Measurements from ENCODE around the gene AP1M2. TPM values are rescaled to one million over a fixed set of nuclear protein-coding genes. Genes with fewer than 3 reads are reported as not detected.

AP1M2 gene
- total RNA-seq = 100 to 1,000 TPM in 2 of 3 donors, 10 to 100 TPM in 1; 42.6 to 140 (median 131) TPM
- long read RNA-seq, donor 1, transcript AP1M2-207 (12 exons, 1,757 nt) = minor isoform, 19 of 96 reads
- long read RNA-seq, donor 1, transcript AP1M2-201 (12 exons, 1,749 nt) = major isoform, 59 of 96 reads
- long read RNA-seq, donor 1, partial matches to known transcripts = 6 of 96 reads
- long read RNA-seq, donor 1, other reads (novel, unspliced or antisense) = 11 of 96 reads
- long read RNA-seq, donor 2, transcript AP1M2-207 (12 exons, 1,757 nt) = minor isoform, 41 of 192 reads
- long read RNA-seq, donor 2, transcript AP1M2-201 (12 exons, 1,749 nt) = major isoform, 129 of 192 reads
- long read RNA-seq, donor 2, partial matches to known transcripts = 8 of 192 reads
- long read RNA-seq, donor 2, other reads (novel, unspliced or antisense) = 14 of 192 reads

- ATAC-seq (peak; percentile 99), DNase-seq (peak; percentile 76 to 79 (median 77))
- intact Hi-C loops (cut with DNase I, micrococcal nuclease) = no loop called here
Observed at GRCh38 chr19:10587022-10587838, at the start of gene AP1M2. Gene AP1M2, minus strand, starts transcription at chr19:10587312. Its CDS starts 81 bp downstream, at chr19:10587231.

GRCh38 chr19:10636304-10636972 is 49.3 kb upstream of the AP1M2 start:
- Histone ChIP-seq H3K4me1 (ENCODE audit: low read depth) (peaks cover 3% of the 10 kb centered on the region), H3K9me3 (no peaks in the 10 kb centered on the region), H3K36me3 (ENCODE audit: low read depth) (peaks cover 6% of the 10 kb centered on the region), H3K4me3 (no peak overlapping the region)
- DNase-seq = no peak
- TF ChIP-seq CTCF (IDR thresholded peaks at IDR 0.05) = no peak
- ATAC-seq = no peak
- intact Hi-C loops (cut with DNase I, micrococcal nuclease) = no loop called here

More at GRCh38 chr19:10587022-10587838, at the start of gene AP1M2:
- Histone ChIP-seq H3K4me3 (peak within 1 kb of the TSS; percentile 48), H3K36me3 (ENCODE audit: low read depth) (no peaks in the 10 kb centered on the region), H3K9me3 (no peaks in the 10 kb centered on the region), H3K4me1 (ENCODE audit: low read depth) (no peaks in the 10 kb centered on the region)
- no peak for TF ChIP-seq CTCF (IDR thresholded peaks at IDR 0.05)

DNA sequence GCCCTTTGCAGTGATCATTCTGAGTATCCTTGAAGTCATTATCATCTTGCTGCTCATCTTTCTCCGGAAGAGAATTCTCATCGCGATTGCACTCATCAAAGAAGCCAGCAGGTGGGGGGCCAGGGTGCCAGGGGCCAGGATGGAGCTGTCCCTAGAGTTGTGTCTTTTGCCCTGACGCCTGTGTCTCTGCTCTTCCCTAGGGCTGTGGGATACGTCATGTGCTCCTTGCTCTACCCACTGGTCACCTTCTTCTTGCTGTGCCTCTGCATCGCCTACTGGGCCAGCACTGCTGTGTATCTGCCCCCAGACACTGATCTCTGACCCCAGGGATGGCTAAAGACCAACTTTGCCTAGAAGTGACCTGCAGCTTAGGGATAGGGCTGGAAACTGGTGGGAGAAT is 47.9 kb upstream of the AP1M2 start:
- H3K36me3 ChIP-seq (ENCODE audit: low read depth) = peaks cover 10% of the 10 kb centered on the region
- peaks cover under 1% of the 10 kb centered on the region for H3K4me1 ChIP-seq (ENCODE audit: low read depth)
- H3K4me3 ChIP-seq = no peak overlapping the region
- intact Hi-C loops (cut with DNase I, micrococcal nuclease) = no loop called here
- DNase-seq (no peak), ATAC-seq (no peak)
- H3K9me3 ChIP-seq = no peaks in the 10 kb centered on the region
- TF ChIP-seq CTCF (IDR thresholded peaks at IDR 0.05) = no peak

- Histone ChIP-seq H3K4me3 (no peak overlapping the region), H3K36me3 (ENCODE audit: low read depth) (peaks cover 10% of the 10 kb centered on the region), H3K9me3 (no peaks in the 10 kb centered on the region), H3K4me1 (ENCODE audit: low read depth) (no peaks in the 10 kb centered on the region)
- intact Hi-C loops (cut with DNase I, micrococcal nuclease) = no loop called here
- TF ChIP-seq CTCF (IDR thresholded peaks at IDR 0.05) = no peak
- no peak for DNase-seq
- ATAC-seq = no peak
Observed at GRCh38 chr19:10634430-10634829, 47.3 kb upstream of the AP1M2 start.

DNA sequence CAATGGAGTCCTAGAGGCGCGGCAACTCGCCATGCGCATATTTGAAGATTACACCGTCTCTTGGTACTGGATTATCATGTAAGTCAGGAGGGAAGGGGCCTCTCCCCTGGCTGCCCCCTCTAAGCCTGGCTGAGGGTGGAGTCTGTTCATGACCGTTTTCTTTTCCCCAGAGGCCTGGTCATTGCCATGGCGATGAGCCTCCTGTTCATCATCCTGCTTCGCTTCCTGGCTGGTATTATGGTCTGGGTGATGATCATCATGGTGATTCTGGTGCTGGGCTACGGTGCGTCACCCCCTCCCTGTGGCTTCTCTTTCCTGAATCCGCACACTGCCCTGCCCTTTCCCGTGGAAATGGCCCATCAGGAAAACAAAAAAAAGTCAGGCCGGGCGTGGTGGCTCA is 44.8 kb upstream of the AP1M2 start:
- Histone ChIP-seq H3K9me3 (no peaks in the 10 kb centered on the region), H3K4me3 (no peak overlapping the region), H3K4me1 (ENCODE audit: low read depth) (no peaks in the 10 kb centered on the region), H3K36me3 (ENCODE audit: low read depth) (peaks cover 6% of the 10 kb centered on the region)
- ATAC-seq (no peak), DNase-seq (no peak)
- no peak for TF ChIP-seq CTCF (IDR thresholded peaks at IDR 0.05)
- intact Hi-C loops (cut with DNase I, micrococcal nuclease) = no loop called here
